GM18951 (cell line): ENCODE results near the gene ABLIM1.

ENCODE experiments used
- POLR2A ChIP-seq: IDR thresholded peaks from 4 replicates; pipeline ENCODE4 v1.6.1; 2011; ENCODE audit warnings: mild to moderate bottlenecking; ENCODE audit not compliant: insufficient read length, insufficient read depth; ENCODE audit errors: extremely low read depth
- in situ Hi-C: fragments of 300-500 bp; cut with MboI; formaldehyde crosslinking; loops from one replicate; pipeline ENCODE4 v1.12.0; 2022; ENCODE audit warnings: low sequenced_read_pairs, mixed read lengths, inconsistent platforms; ENCODE audit not compliant: unreplicated experiment

Gene ABLIM1

DNA sequence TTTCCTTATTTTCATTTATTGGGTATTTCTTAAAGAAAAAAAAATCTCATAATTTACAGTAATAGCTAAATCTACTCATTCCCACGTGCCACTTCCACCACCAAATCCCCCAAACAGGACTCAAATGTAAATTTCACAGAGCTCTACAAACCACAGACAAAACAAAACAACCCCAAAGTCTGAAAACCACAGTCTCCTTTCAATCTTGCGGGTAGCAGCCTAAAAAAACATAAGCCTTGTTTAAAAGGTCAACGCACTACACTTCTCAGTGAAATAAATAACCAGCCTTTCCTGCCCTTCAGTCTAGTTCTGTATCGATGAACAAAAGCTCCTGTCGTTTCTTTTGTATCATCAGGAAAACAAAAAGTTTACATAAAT is 132.0 kb downstream of the ABLIM1 start:
- in situ Hi-C loops, result no loop called here
- TF ChIP-seq POLR2A, result no peak

DNA sequence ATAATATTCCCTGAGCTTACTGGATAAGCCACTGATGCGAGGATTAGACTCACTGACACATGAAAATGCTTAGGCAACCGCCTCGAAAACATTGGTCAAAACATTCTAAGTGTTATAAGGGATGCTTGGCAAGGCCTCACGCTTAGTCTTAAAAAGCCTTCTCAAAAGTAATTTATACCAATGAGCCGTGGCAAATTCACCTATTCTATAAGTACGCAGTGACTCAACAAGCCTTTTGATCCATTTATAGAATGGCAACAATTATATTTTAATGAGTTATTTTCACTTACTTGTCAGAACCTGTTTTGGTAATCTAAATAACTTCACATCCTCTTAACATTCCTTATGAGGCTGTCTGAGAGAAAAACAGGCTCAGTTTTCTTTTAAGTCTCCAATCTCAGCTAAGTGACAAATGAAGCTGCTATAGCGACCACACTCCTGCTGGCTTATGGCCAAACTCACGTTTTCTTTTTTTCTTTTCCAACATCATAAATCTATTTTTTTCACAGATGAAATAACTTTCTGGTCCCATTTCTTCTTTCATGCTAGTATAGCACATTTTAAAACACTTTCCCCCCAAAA is 132.6 kb downstream of the ABLIM1 start:
- TF ChIP-seq POLR2A, result no peak
- in situ Hi-C loops, result no loop called here

- in situ Hi-C loops, result no loop called here
- TF ChIP-seq POLR2A, result no peak
Observed at GRCh38 chr10:114523876-114524275, 134.2 kb downstream of the ABLIM1 start.

DNA sequence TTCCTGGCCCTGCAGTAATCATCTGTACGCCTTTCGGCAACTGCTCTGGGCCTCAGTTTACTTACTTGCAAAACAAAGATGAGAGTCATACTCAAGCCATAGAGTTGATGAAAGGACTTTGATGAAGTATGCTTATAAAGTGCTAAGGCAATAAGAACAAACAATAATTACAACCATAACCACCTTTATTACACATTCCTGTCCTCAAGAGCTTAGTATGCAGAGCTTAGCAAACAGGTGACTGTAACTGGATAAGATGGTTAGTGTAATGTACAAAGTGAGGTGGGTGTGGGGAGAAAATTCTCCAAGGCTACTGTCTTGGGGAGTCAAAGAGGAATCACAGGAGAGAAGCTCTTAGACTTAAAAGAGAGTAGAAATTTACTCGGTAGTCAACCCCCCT is 136.8 kb downstream of the ABLIM1 start:
- in situ Hi-C loops, result no loop called here
- TF ChIP-seq POLR2A, result no peak

GRCh38 chr10:114520453-114520852 is 137.6 kb downstream of the ABLIM1 start:
- in situ Hi-C loops, result no loop called here
- no peak for TF ChIP-seq POLR2A

DNA sequence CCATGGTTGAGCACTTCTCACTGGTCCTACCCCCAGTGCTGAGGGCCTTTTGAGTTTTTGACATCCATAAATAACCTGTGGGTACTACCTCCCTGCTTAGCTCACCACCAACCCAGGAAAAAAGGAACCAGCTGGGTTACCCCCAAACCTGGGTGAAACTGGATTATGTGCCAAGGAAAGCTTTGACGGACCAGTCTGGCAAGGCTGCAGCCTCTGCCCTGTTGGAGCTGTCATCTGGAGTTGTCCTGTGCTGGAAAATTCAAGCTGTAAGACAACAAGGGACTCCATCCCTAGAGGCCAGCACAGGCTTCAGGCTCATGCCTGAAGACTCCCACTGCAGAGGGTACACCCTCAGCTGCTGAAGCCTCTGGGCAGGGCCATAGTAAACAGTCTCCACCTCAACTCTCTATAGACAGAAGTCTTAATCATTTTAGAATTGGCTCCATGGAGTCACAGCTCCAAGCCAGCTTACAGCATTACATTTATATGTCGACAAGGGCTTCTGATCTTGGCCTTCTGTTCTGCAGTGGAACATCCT is 138.2 kb downstream of the ABLIM1 start:
- in situ Hi-C loops, result no loop called here
- no peak for TF ChIP-seq POLR2A

- TF ChIP-seq POLR2A, result no peak
- in situ Hi-C loops, result no loop called here
Observed at GRCh38 chr10:114519306-114519669, 138.8 kb downstream of the ABLIM1 start.

- TF ChIP-seq POLR2A, result no peak
- in situ Hi-C loops, result no loop called here
Observed at GRCh38 chr10:114518401-114519305, 139.4 kb downstream of the ABLIM1 start.

DNA sequence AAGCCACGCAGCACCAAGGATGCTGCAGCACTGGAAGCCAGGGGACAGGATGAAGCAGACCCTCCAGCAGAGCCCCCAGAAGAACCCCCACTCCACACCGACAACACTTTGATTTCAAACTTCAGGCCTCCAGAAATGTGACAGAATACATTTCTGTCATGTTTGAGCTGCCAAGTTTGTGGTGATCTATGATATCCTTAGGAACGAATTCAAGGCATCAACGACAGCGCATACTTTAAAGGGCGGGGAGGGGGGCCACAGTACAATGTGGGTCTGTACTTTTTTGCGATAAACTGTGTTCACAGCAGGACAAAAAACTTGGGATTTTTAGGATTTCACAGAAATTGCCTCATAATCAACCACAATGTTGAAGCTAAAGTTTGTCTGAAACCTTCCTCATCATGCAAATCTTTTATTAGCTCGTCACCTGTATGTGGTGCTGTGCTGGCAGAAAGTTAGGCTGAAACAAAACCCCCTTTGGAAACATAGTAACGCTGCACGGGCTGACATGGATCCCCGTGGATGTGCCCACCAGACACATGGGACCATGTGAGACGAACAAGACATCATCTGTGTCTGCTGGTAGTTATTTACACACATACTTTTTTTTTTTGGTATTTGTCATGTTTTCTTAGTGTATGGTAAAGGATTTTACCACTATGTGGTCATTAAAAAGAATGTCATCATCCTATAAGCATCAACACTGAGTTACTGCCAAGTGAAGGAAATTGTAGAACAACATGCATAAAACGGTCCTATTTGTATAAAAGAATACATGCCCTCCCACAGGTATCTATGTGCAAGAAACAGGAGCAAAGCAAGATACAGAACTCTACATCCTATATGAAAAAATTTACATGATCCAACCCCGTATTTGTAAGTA is 140.5 kb downstream of the ABLIM1 start:
- in situ Hi-C loops, result no loop called here
- TF ChIP-seq POLR2A, result no peak

- TF ChIP-seq POLR2A, result no peak
- in situ Hi-C loops, result no loop called here
Observed at GRCh38 chr10:114516356-114516755, 141.7 kb downstream of the ABLIM1 start.

GRCh38 chr10:114515298-114515914 is 142.7 kb downstream of the ABLIM1 start:
- in situ Hi-C loops, result no loop called here
- TF ChIP-seq POLR2A, result no peak

DNA sequence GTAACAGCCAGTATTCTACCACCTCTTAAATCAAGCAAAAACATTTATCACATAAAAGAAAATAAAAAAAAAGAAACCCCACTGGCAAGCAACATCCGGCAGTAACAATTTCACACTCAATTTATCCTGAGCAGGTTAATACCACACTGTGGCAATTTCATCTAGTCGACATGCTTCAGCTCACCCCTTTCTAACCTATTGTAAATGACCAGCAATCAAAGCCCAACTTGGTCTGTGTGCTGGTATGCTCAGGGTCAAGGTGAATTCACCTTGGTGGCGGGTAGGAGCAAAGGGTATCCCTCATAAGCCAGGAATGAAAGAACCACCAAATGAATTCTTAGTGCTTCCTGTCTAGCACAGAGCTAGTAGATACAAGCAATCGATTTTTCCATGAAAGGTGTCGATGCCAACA is 144.7 kb downstream of the ABLIM1 start:
- no peak for TF ChIP-seq POLR2A
- in situ Hi-C loops, result no loop called here

GRCh38 chr10:114511881-114512280 is 146.2 kb downstream of the ABLIM1 start:
- TF ChIP-seq POLR2A, result no peak

More at GRCh38 chr10:114511881-114512280, 146.2 kb downstream of the ABLIM1 start:
- in situ Hi-C loops, result no loop called here
